Amniotic stem cell (primary cell): ENCODE data around the gene MORC2.

Experiments used
- DNase-seq: peaks from one replicate; lab custom pipeline; 2025; lab: John Stamatoyannopoulos, UW

The MORC2 gene

DNA sequence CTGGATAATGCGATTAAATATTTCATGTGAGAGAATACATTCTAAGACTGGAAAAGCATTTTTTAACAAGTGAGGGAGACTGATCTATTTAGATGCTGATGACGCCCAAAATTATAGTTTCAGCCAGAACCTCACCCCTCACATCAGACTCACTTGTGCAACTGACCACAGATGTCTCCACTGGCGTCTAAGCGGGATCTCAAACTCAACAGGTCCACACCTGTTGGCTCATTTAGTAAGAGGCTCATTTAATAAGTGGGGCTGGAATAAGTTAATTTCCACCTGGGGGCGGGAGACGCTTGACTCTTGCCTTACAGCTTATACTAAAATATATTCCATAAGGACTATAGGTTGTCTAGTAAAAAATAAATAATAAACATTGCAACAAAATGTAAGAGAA lies 47.5 kb downstream of the MORC2 start:
- no peak for DNase-seq

DNA sequence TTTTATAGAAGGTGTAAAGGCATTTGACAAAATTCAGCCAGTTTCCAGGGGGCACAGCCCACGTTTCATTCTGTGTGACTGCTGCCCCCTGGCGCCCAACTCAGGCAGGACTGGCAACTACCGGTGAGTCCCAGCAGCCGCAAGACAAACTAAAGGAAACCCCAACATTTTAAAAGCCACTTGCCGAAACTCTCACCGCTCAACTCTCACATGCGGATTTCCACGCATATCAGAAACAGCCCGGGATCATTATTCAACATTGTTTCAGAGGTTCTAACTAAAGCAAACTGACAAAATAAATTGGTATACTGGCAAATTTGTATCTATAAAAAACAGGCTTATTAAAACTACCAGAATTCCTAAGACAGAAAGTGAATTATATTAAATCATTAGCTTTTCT lies 48.2 kb downstream of the MORC2 start:
- DNase-seq: peak; percentile 58

DNA sequence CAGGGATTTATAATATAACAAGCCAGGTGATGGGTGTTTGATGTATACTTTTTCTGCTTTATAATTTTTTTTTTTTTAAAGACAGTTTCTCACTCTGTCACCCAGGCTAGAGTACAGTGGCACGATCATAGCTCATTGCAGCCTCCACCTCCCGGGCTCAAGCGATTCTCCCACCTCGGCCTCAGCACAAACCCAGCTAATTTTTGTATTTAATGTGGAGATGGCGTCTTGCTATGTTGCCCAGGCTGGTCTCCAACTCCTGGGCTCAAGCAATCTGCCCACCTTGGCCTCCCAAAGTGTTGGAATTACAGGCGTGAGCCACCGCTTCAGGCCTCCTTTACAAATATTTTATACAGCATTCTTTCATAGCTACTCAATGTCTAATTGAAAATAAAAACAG lies 48.6 kb downstream of the MORC2 start:
- DNase-seq: no peak

DNA sequence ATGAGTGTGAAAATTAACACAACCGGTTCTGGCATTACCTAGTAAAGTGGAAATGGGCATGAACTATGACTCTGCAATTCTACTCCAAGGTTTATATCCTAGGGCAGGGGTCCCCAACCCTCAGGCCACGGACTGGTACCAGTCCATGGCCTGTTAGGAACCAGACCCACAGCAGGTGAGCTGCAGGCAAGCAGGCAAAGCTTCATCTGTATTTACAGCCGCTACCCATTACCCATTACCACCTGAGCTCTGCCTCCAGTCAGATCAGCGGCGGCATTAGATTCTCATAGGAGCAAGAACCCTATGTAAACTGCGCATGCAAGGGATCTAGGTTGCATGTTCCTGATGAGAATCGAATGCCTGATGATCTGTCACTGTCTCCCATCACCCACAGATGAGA lies 49.8 kb downstream of the MORC2 start:
- DNase-seq: no peak

DNA sequence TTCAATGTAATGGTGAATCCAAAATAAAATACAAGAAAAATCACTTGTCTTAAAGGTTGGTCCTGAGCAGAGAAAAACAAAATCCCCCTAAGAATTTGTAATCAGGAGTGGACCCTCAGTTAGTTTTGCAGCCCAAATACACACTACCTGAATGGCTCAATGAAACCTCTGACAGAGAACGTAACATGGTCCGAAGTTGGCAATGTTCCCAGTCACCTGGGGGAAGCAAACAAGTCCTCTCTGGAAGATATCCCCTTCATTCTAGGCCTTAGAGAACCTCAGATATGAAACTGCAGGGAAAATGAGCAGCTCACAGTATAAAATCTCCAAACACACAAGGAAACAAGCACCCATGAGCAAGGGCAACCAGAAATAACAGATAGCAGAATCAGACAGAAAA lies 58.2 kb downstream of the MORC2 start:
- DNase-seq: no peak

DNA sequence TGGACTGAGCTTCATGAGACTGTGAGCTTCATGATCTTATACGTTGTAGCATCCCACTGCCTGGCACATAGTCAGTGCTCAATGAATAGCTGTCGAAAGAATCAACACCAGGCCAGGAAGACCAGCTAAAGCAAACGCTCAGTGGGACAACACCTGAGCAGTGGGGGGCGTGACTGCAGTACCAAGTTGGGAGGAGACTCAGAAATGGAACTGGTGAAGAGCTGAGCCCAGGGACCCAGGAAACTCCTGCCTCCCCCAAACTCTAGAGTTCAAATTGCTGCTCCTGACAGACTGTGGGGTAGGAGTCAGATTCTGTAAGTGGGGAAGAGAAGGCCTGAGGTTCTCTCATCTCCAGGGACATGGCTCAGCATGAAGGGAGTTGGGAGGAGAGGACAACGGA lies 59.3 kb downstream of the MORC2 start:
- no peak for DNase-seq

DNA sequence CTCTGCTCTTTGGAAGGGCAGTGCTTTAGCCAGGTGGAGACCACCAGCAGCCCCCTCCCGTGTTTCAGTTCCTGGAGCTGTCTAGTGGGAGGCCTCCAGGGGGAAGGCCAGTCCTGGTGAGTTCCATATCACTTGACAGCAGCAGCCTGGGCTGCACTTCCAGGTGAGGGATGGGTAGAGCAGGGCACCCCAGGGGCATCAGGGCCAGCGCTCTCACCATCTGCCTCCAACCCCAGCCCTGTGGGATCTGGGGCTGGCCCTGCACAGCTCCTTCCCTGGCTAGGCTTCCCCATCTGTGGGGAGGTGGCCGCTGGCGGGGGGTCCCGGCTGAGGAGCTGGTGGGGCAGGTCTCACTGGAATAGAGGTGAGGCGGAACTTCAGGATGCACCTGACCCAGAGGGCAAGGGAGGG lies 60.5 kb downstream of the MORC2 start:
- no peak for DNase-seq

DNA sequence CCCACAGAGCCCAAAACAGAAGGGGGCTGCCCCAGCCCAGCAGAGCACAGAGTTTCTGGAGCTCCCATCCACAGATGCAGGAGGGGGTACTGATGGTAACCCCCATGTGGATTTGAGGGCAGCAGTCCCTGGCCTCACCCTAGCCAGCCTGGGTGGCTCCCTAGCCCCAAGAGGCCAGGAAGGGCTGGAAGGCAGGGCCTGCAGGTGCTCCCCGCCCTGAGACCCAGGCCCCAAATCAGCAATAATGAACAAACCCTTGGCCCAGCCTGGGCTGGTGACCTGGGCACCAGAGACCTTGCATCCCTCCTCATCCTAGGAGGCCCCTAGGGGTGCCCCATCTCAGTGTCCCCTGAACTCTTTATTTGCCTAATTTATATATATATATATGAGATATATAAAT lies 61.6 kb downstream of the MORC2 start:
- no peak for DNase-seq

DNA sequence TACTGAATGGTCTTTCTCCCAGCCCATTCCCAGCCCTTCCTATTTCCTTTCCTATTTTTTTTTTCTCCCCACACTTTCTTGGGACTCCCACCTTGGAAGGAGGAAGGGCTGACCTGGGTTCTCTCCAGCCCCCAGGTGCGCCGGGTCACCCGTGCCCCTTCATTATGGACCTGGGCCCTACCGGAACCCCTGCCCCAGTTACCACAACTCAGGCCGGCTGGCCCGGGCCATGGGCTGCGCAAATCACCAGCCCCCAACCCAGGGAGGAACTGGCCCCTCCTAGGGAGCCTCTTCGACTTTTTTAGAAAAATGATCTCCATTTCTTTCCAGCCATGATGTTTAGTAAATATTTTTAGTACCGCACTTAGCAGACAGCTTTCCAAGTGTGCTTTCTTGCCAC lies 62.2 kb downstream of the MORC2 start:
- DNase-seq: no peak

DNA sequence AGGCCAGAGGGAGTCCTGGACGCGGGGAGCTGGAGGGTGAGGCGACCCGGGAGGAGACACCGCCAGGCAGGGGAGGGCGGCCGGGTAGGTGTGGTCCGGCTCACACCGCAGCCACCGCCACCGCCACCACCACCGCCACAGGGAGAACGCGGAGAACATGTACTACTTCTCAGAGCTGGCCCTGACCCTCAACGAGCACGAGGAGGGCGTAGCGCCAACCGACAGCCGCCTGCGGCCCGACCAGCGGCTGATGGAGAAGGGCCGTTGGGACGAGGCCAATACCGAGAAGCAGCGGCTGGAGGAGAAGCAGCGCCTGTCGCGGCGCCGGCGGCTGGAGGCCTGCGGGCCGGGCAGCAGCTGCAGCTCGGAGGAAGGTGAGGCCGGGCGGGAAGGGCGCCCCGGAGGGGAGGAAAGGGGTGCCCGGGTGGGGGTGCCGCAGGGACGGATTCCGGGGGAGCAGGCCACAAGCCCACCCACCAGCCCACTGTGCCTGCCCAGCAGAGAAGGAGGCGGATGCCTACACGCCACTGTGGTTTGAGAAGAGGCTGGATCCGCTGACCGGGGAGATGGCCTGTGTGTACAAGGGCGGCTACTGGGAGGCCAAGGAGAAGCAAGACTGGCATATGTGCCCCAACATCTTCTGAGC lies 62.8 kb downstream of the MORC2 start:
- DNase-seq: no peak

DNA sequence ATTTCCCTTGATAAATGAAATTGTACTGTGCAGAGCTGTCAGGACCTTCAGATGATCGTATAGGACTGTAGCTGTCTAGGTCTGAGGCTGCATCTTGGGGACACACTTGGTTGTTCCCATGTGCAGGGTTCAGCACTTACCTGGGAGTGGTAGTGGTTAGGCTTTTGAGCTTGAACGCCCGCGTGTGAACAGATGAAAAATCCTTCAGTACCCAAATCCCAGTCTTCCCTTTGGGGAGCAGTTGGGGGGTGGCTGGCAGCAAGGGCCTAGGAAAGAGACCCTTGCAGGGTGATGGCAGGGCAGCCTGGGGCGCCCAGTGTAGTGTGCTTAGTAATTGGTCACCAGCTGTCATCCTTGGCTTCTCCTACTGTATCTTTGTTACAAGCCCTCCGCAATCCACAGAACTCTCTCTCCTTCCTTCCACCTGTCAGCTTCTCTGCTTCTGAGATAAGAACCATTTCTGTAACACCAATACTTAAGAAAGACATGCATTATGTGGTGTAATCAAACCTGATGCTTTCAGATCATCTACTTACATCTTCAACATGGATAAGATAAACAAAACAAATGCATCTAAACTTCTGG lies 64.6 kb downstream of the MORC2 start:
- DNase-seq: no peak

DNA sequence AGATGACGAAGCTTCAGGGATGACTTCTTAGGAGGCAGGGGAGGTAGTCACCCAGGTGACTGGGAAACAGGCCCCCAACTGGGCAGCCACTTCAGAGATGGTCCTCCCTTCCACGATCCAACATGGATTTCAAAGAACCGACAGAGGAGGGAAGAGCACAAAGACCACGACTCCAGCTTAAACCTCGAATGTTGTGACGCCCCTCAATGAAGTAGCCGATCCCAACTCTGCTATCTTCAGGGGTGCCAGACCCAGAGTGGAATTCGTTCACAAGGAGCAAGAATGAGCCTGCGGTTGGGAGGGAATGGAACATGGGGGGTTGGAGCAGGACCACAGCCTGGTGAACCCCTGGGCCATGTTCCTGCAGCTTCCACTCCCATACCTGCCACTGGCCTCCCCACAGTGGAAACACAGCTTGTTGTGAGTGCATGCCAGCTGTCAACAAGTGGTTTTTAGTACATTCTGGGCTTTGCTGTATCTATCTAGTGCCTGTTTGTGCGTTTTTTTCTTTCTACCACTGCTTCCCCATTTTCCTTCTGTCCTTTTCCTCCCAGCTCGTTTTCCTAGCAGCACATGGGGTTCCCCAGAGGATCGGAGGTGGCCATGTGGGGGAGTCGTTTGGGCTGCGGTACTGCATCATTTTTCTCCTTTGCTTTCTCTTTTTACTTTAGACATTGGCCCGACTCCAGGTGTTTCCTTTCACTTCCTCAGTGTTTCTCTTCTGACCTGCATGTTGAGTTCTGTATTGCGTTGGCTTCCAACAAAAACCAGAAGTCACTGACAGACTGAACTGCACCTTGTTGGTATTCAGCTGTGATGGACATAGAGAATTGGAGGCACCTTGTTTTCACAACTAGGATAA lies 65.8 kb downstream of the MORC2 start:
- DNase-seq: no peak

DNA sequence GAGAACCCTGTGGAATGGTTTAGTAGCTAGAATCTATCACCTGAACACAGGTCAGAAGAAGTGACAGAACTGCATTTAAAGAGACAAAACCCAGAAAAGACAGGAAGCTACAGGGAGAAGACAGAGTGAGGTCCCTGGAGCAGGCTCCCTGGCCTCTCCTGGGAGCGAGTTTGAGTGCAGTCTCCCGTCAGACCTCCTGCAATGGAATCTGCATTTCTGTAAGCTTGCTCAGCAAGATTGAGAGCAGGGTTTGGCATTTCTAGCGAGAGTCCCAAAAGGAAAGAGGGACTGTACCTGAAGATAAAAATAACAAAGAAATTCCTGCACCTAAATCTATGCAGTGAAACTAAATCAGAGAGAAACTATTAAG lies 74.2 kb downstream of the MORC2 start:
- no peak for DNase-seq

DNA sequence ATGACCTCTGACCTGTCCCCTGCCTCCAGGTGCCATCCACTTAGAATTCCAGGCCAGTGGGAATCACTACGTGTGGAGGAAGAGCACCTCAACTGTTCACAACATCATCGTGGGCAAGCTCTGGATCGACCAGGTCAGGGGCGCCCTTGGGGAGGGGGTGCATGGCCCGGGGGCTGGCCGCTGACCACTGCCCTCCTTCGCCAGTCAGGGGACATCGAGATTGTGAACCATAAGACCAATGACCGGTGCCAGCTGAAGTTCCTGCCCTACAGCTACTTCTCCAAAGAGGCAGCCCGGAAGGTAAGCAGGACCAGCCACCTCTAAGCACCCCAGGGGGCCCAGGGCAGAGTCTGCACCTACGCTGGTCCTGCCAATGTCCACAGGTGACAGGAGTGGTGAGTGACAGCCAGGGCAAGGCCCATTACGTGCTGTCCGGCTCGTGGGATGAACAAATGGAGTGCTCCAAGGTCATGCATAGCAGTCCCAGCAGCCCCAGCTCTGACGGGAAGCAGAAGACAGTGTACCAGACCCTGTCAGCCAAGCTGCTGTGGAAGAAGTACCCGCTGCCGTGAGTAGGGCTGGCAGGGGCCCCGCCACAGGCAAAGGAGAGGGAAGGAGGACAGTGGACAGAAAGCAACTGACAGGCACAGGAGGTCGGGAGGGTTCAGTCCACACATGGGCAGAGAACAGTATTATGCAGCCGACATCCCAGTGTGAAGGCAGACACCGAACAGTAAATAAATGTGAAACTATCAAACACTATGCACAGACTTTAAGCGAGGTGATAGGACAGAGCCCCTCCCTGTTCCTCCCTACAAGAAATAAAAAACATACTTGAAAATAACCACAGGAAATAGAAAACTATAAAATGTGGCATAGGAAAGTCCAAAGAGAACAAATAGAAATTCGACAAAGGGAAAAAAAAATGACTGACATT lies 74.9 kb downstream of the MORC2 start:
- no peak for DNase-seq

DNA sequence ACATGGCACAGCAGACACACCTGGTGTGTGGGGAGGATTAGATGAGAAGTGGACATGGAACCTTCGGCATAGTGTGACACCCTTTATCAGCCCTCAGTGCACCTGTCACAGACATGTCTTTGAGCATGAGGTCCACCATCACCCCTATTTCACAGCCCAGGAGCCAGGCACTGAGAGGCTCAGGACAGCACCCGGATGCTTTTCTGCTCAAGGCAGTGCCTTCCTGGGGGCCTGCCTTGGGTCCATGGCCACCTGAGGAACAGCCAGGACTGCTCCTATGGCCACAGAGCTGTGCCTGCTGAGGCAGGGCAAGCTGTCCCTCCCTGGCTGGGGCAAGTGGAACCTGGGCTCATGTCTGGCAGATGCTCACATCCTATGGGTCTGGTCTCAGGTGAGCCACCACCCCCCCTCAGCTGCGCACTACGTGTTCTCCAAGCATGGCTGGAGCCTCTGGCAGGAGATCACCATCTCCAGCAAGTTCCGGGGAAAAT lies 75.8 kb downstream of the MORC2 start:
- DNase-seq: no peak

DNA sequence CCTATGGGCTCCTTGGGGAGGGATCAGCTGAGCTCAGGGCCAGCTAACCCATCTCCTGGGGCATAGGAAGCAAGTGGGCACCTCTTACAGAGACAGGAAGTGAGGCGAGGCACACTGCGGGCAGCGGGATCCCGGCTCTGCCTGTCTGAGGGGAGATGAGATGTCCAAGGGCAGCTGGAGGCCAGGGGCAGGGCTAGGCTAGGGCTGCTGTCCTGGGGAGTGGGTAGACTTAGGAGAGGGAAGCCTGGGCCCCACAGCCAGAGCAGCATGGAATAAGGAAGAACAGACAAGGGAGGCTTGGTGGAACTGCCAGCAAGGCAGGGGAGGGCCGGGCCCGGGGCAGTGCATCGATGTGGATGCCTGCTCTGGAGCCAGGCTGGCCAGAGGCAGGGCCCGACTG lies 76.3 kb downstream of the MORC2 start:
- DNase-seq: no peak

DNA sequence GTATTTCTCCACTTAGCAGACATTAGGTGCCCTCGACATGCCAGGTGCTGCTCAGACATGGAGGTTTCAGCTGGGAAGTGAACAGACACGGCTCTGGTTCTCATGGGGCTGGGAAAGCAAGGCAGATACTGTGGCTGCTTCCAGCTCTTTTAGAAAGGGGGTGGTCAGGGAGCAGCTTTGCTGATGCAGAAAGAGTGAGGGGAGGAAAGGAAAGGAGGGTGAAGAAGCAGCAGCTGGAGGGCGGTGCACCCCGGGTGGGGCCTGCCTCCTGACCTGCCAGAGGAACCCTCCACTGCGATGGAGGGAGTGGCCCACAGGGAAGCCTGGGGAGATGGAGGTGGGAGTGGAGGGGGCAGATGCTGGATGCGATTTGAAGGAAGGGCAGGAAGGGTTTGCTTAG lies 76.8 kb downstream of the MORC2 start:
- no peak for DNase-seq

DNA sequence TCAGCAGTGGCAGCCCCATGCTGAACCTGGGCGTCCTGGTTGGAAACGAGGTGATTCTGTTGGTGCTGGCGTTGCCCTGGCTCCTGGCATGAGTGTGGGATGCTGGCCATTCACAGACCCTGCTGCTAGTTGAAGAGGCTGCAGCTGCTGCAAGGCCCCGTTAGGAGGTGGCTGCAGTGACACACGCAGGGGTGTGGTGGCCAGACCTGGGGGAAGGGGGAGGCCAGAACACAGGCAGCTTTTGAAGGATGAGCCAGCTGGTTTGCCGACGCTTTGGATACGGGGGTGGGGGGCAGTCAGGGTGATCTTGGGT lies 77.2 kb downstream of the MORC2 start:
- DNase-seq: no peak

DNA sequence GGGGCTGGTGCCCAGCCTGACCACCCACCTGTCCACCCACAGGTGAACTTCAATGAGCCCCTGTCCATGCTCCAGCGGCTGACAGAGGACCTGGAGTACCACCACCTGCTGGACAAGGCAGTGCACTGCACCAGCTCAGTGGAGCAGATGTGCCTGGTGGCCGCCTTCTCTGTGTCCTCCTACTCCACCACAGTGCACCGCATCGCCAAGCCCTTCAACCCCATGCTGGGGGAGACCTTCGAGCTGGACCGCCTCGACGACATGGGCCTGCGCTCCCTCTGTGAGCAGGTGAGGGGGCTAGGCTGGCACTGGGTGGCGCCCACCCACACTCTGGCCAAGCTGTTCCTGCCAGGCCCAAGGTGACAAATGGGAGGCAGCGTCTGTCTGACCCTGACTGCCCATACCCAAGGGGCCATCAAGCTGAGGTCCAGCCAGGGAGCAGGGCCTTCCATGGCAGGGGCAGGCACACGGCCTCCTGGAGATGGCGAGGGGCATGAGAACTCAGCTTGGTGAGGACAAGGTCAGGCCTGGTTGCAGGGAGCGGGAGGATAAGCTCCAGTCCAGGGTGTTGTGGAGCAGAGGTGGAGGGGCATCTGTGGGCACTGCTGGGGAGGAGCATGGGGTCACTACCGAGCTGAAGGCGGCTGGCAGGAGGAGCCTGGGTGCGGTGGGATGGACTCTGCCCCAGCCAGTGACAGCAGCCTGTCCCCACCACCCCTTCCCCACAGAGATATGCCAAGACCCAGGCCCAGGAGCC lies 77.7 kb downstream of the MORC2 start:
- DNase-seq: peak; percentile 3

DNA sequence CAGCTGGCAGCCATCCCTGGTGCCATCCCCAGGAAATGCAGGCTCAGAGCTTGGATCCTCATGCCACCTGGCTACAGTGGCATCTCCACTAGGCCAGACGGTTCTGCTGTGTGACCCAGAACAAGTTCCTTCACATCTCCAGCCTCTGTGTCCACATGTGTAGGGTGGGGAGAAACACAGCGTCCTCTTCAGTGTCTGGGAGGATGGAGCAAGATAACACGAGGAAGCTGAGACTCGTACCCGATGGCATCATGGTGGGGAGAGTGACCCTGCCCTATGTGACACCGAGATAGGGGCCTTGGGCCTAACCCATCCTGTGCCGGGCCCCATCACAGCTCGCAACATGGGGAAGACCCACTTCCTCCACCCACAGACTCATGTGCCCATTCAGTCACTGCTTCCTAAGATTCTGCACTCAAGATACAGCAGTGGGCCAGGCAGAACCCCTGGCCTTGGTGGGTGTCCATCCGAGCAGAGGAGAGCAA lies 78.5 kb downstream of the MORC2 start:
- DNase-seq: no peak

DNA sequence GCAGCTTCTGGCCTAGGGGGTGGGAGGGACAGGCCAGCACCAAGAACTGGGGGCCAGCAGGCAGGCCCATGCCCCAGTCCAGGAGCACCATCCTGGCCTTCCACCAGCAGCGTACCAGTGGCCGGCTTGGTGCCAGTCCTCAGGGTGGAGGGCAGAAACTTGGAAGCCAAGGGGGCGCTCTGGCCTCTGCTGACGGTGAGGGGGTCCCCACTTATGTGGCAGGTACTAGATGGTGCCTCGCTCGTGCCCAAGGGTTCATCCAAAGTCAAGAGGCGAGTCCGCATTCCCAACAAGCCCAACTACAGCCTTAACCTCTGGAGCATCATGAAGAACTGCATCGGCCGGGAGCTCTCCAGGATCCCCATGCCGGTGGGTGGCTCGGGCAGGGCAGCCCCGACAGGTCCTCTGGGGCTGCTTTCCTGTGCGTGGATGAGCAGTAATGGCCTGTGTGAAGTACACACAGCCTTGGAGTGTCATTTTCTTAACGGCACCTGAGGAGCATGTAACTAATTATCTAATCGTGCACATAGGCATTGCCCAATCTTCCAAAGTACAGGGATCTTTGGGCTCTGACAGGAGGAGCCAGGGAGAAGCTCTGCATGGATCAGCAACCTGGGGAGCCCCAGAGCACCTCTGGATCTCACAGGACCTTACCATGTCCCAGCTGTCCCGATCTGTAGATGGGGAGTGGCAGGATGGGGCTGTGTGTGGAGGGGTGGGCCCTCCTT lies 79.1 kb downstream of the MORC2 start:
- no peak for DNase-seq
